GM21526 (cell line): ENCODE data around the gene PANK4.

Experiments used
- ATAC-seq: cut with Tn5 transposase; IDR thresholded peaks from one replicate; pipeline ENCODE4 v1.9.1; 2021; ENCODE audit warnings: moderate library complexity; ENCODE audit not compliant: unreplicated experiment, low FRiP score

The PANK4 gene

GRCh38 chr1:2516946-2517345, 9.4 kb downstream of the PANK4 start:
- no peak for ATAC-seq

- ATAC-seq, result no peak
Observed at GRCh38 chr1:2516124-2516523, 10.3 kb downstream of the PANK4 start.

- no peak for ATAC-seq
Observed at GRCh38 chr1:2515763-2516080, 10.7 kb downstream of the PANK4 start.

- ATAC-seq, result no peak
Observed at GRCh38 chr1:2514863-2515762, 11.3 kb downstream of the PANK4 start.

- ATAC-seq, result no peak
Observed at GRCh38 chr1:2513939-2514652, 12.3 kb downstream of the PANK4 start.

GRCh38 chr1:2512862-2513421, 13.5 kb downstream of the PANK4 start:
- no peak for ATAC-seq

GRCh38 chr1:2510366-2511155, 15.8 kb downstream of the PANK4 start:
- no peak for ATAC-seq

- ATAC-seq, result no peak
Observed at GRCh38 chr1:2509589-2509988, 16.8 kb downstream of the PANK4 start.

- no peak for ATAC-seq
Observed at GRCh38 chr1:2508751-2509150, 17.6 kb downstream of the PANK4 start.

- no peak for ATAC-seq
Observed at GRCh38 chr1:2508180-2508579, 18.2 kb downstream of the PANK4 start.

GRCh38 chr1:2507744-2508155, 18.6 kb downstream of the PANK4 start:
- ATAC-seq, result no peak

- no peak for ATAC-seq
Observed at GRCh38 chr1:2506901-2507565, 19.4 kb downstream of the PANK4 start.

- ATAC-seq, result no peak
Observed at GRCh38 chr1:2506007-2506860, 20.2 kb downstream of the PANK4 start.

GRCh38 chr1:2505461-2505994, 20.9 kb downstream of the PANK4 start:
- ATAC-seq, result no peak

- ATAC-seq, result no peak
Observed at GRCh38 chr1:2504949-2505272, 21.5 kb downstream of the PANK4 start.

GRCh38 chr1:2504225-2504948, 22.0 kb downstream of the PANK4 start:
- ATAC-seq, result no peak

- ATAC-seq, result no peak
Observed at GRCh38 chr1:2503554-2504224, 22.7 kb downstream of the PANK4 start.
